Karpas-422 (cell line): ENCODE data around the gene KCTD15. TPM values are rescaled to one million over a fixed set of nuclear protein-coding genes. Genes with fewer than 3 reads are reported as not detected.

Source experiments
- DNase-seq: peaks from one replicate; pipeline ENCODE4 v3.0.0-alpha.2; 2015
- H2AFZ ChIP-seq: fragments of 200-600 bp; sonication (generic); 2 replicates; pipeline ENCODE4 v1.6.1; 2014; ENCODE audit warnings: antibody characterized with exemption, low read length, mixed read lengths
- H3K27ac ChIP-seq: fragments of 200-600 bp; sonication (generic); 2 replicates; pipeline ENCODE4 v1.5.1; 2014; ENCODE audit warnings: mild to moderate bottlenecking, low read length, moderate library complexity
- H3K27me3 ChIP-seq: fragments of 200-600 bp; sonication (generic); 2 replicates; pipeline ENCODE4 v1.6.1; 2014; ENCODE audit warnings: low read length, mixed read lengths
- H3K36me3 ChIP-seq: fragments of 200-600 bp; sonication (generic); 2 replicates; pipeline ENCODE4 v1.6.1; 2014; ENCODE audit warnings: low read length, mixed read lengths; ENCODE audit not compliant: insufficient read depth
- H3K4me1 ChIP-seq: fragments of 200-600 bp; sonication (generic); 2 replicates; pipeline ENCODE4 v1.6.1; 2014; ENCODE audit warnings: mild to moderate bottlenecking, low read length, mixed read lengths
- H3K4me2 ChIP-seq: fragments of 200-600 bp; sonication (generic); 2 replicates; pipeline ENCODE4 v1.6.1; 2014; ENCODE audit warnings: low read length, low read depth, mild to moderate bottlenecking; ENCODE audit not compliant: poor library complexity, severe bottlenecking
- H3K4me3 ChIP-seq: fragments of 200-600 bp; sonication (generic); 2 replicates; pipeline ENCODE4 v1.5.1; 2014; ENCODE audit warnings: mild to moderate bottlenecking, antibody characterized with exemption, low read length, mixed read lengths
- H3K79me2 ChIP-seq: fragments of 200-600 bp; sonication (generic); 2 replicates; pipeline ENCODE4 v1.6.1; 2014; ENCODE audit warnings: mild to moderate bottlenecking, low read length, mixed read lengths
- H3K9ac ChIP-seq: fragments of 200-600 bp; sonication (generic); 2 replicates; pipeline ENCODE4 v1.6.0; 2014; ENCODE audit warnings: low read length
- H3K9me2 ChIP-seq: fragments of 200-600 bp; sonication (generic), shearing (Covaris generic); replicated peaks from 2 replicates; pipeline ENCODE4 v1.6.0; 2014; ENCODE audit warnings: mild to moderate bottlenecking, low read length, moderate library complexity; ENCODE audit not compliant: insufficient read depth
- H3K9me3 ChIP-seq: fragments of 300-700, 200-600 bp; sonication (generic); 2 replicates; pipeline ENCODE4 v1.6.1; 2014; ENCODE audit warnings: low read length, mixed read lengths
- H4K20me1 ChIP-seq: fragments of 200-600 bp; sonication (generic); 2 replicates; pipeline ENCODE4 v1.6.1; 2014; ENCODE audit warnings: mild to moderate bottlenecking, antibody characterized with exemption, low read length, low read depth; ENCODE audit not compliant: insufficient read depth
- total RNA-seq: library from RNA; depleted of rRNA; stranded (reverse); fragments of >200 nt; shearing (Covaris generic); gene quantifications from 2 replicates; pipeline ENCODE4 v1.2.3, GENCODE V29; 2014; ENCODE audit warnings: low replicate concordance

KCTD15 gene
- total RNA-seq, 1 experiment from 2014 or later: not detected

DNA sequence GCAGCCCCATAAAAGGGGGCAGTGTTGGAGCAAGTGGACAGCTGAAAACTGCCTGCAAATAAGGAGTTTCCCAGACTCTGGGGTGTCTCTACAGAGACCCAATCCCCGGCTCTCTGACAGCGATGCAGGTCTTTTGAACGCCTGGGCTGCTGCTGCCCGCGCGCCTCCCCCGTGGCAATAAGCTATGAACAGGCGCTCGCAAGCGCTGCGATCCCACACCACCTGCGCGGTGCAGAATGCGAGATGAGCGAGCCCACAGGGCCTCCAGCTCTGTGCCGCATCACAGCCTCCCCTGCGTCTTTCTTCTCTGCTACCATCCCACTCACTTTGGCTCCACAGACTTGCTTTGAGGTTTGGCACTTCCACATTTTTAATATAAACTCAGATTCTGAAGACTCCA, 62.3 kb downstream of the KCTD15 start:
- Histone ChIP-seq H3K27me3 (no peaks in the 10 kb centered on the region), H3K9me3 (no peaks in the 10 kb centered on the region), H2AFZ (no peak overlapping the region), H3K79me2 (no peaks in the 10 kb centered on the region), H4K20me1 (no peaks in the 10 kb centered on the region), H3K9ac (no peak overlapping the region), H3K4me2 (no peak overlapping the region), H3K4me3 (no peak overlapping the region), H3K27ac (no peak overlapping the region), H3K36me3 (no peaks in the 10 kb centered on the region), H3K9me2 (no peaks in the 10 kb centered on the region), H3K4me1 (no peaks in the 10 kb centered on the region)
- no peak for DNase-seq

DNA sequence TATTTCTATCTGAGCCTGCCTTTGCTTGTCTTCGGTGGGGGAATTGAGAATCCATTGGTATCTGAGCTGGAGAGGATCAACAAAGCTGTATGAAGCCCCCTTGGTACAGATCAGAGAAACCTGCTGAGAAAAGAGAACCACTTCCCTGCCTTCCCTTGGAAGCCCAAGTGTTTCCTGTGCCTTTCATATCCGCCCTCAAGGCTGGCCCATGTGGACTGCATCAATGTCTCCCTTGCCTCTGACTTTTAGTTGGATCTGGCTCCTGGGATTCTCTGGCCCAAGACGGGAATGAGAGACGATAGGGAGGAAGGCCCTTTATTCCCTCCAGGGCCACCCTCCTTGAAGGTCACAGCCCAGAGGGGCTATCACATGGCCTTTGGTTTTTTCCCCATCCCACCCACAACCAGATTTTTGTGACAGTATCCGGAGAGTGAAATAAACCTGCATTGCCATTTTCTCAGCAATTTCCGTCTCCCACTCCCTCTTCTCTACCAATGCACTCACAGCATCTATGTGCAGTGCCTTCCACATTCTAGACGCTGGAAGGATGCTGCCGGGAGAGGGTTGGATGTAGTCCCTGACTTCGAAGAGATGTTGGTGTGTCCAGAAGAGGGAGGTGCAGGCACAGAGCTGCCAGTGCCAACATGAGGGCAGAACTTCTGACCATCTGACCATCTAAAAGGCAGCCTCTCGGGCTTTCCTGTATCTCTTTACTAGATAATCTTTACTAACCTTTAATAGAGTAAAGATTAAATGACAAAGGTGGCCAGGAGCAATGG, 63.8 kb downstream of the KCTD15 start:
- DNase-seq: no peak
- Histone ChIP-seq H3K9me3 (no peaks in the 10 kb centered on the region), H3K9ac (no peak overlapping the region), H3K4me3 (no peak overlapping the region), H3K4me2 (no peak overlapping the region), H2AFZ (no peak overlapping the region), H3K4me1 (no peaks in the 10 kb centered on the region), H4K20me1 (no peaks in the 10 kb centered on the region), H3K9me2 (no peaks in the 10 kb centered on the region), H3K79me2 (no peaks in the 10 kb centered on the region), H3K27me3 (no peaks in the 10 kb centered on the region), H3K36me3 (no peaks in the 10 kb centered on the region), H3K27ac (no peak overlapping the region)

DNA sequence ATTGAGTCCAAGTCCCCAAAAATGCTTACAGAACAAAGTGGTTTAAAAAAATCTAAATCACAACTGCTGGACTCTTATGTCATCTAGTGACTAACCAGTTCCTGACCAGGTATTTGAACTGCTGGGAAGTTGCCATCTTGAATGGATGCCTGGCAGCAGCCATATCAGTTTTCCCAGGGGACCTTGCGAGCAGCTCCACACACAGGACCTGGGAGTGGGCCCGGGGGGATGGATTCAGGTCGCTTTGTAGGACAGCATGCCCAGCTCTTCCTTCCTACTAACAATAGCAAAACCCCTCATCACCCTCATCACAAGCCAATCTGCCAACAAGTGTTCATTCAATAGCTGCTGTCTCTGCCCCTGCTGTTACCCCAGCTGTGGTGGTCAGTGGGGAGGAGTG, 65.3 kb downstream of the KCTD15 start:
- Histone ChIP-seq H3K27me3 (no peaks in the 10 kb centered on the region), H3K4me2 (no peak overlapping the region), H3K4me3 (no peak overlapping the region), H3K27ac (no peak overlapping the region), H3K4me1 (no peaks in the 10 kb centered on the region), H3K36me3 (no peaks in the 10 kb centered on the region), H3K9me2 (no peaks in the 10 kb centered on the region), H4K20me1 (no peaks in the 10 kb centered on the region), H3K79me2 (no peaks in the 10 kb centered on the region), H3K9ac (no peak overlapping the region), H2AFZ (no peak overlapping the region), H3K9me3 (no peaks in the 10 kb centered on the region)
- DNase-seq: no peak

DNA sequence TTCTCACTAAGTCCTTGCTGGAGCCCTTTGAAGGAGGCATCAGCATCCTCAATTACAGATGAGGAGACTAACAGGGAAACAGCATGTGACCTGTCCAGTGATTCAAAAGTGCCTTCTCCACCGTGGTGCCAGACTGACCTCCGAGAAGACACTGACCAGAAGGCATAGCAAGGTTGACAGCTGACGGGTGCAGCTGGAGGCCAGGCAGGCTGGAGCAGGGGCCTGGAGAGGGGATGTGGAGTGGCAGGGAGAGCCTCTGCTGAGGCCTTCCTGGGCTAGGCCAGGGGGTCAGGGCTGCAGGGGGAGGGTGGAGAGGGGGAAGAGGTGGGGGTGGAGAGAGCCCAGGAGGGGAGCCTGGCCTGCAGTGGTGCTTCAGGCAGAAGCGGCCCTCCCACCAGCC, 66.3 kb downstream of the KCTD15 start:
- Histone ChIP-seq H3K27me3 (no peaks in the 10 kb centered on the region), H3K4me1 (no peaks in the 10 kb centered on the region), H3K27ac (no peak overlapping the region), H3K4me2 (no peak overlapping the region), H3K36me3 (no peaks in the 10 kb centered on the region), H3K9ac (no peak overlapping the region), H2AFZ (no peak overlapping the region), H3K79me2 (no peaks in the 10 kb centered on the region), H4K20me1 (no peaks in the 10 kb centered on the region), H3K4me3 (no peak overlapping the region), H3K9me3 (no peaks in the 10 kb centered on the region), H3K9me2 (no peaks in the 10 kb centered on the region)
- no peak for DNase-seq

DNA sequence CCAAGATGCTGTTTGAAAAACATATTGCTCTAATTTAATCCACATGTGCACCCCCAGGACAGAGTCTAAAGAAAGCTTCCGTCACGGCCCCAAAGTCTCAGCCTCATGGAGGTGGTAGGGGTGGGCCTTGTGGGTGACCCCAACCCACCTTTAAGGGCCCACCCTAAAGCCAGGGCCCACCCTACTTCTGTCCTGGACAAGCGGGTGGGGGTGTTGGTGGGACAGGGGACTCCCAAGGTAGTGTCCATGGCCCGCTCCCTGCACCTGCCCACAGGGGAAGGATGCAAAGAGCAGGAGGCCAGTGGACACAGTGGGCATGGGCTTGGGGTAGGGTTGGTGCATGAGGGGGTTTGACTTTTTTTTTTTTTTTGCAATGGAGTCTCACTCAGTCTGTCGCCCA, 66.8 kb downstream of the KCTD15 start:
- H3K36me3 ChIP-seq: no peaks in the 10 kb centered on the region
- H3K79me2 ChIP-seq: no peaks in the 10 kb centered on the region

DNA sequence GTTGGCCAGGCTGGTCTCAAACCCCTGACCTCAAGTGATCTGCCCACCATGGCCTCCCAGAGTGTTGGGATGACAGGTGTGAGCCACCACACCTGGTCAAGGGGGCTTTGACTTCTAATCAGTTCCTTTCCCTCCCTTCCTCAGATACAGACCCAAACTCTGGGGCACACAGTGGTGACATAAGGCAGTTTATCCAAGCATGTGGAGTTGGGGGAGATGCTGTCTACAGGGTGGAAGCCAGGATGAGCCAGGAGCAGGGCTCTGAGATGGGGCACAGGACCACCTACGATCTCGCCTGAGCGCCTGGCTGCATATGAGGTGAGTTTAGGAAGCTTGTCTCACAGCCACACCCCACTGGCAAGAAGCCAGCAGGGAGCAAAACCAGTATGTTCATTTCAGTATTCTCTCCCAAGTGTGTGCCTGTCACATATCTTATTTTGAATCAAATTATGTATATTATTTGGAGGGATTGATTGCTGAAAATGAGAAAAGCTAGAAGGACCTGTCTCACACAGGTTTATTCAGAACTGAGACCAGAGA, 67.7 kb downstream of the KCTD15 start:
- H3K79me2 ChIP-seq: no peaks in the 10 kb centered on the region
- no peaks in the 10 kb centered on the region for H3K27me3 ChIP-seq
- no peak overlapping the region for H3K9ac ChIP-seq
- no peaks in the 10 kb centered on the region for H3K36me3 ChIP-seq
- H3K4me3 ChIP-seq: no peak overlapping the region
- no peaks in the 10 kb centered on the region for H4K20me1 ChIP-seq
- H3K4me1 ChIP-seq: no peaks in the 10 kb centered on the region
- DNase-seq: no peak
- no peak overlapping the region for H3K4me2 ChIP-seq
- H3K9me3 ChIP-seq: no peaks in the 10 kb centered on the region
- no peaks in the 10 kb centered on the region for H3K9me2 ChIP-seq
- H2AFZ ChIP-seq: no peak overlapping the region
- H3K27ac ChIP-seq: no peak overlapping the region

More for the DNA sequence above, 66.8 kb downstream of the KCTD15 start:
- H3K27ac ChIP-seq: no peak overlapping the region
- H3K4me1 ChIP-seq: no peaks in the 10 kb centered on the region
- no peaks in the 10 kb centered on the region for H4K20me1 ChIP-seq
- no peaks in the 10 kb centered on the region for H3K27me3 ChIP-seq
- H2AFZ ChIP-seq: no peak overlapping the region
- no peak overlapping the region for H3K9ac ChIP-seq
- no peaks in the 10 kb centered on the region for H3K9me3 ChIP-seq
- H3K9me2 ChIP-seq: no peaks in the 10 kb centered on the region
- H3K4me3 ChIP-seq: no peak overlapping the region
- H3K4me2 ChIP-seq: no peak overlapping the region
- no peak for DNase-seq

DNA sequence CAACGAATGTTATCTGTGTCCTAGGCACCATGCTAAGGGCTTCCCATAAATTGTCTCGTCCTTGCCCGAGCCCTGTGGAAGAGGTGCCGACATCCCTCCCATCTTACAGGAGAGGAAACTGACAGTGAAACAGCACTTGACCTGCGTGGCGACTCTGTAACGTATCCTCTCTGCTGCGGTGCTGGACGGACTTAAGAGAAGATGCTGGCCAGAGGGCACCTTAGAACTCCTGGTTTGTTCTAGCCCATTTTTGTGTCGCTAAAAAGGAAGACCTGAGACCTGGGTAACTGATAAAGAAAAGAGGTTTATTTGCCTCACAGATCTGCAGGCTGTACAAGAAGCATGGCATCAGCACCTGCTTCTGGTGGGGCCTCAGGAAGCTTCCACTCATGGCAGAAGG, 68.6 kb downstream of the KCTD15 start:
- Histone ChIP-seq H2AFZ (no peak overlapping the region), H3K4me2 (no peak overlapping the region), H3K27ac (no peak overlapping the region), H3K36me3 (no peaks in the 10 kb centered on the region), H3K9me3 (no peaks in the 10 kb centered on the region), H3K9me2 (no peaks in the 10 kb centered on the region), H3K9ac (no peak overlapping the region), H3K4me3 (no peak overlapping the region), H3K4me1 (no peaks in the 10 kb centered on the region), H3K79me2 (no peaks in the 10 kb centered on the region), H3K27me3 (no peaks in the 10 kb centered on the region), H4K20me1 (no peaks in the 10 kb centered on the region)
- no peak for DNase-seq
